GM19099 (cell line): ENCODE measurements around the gene DIP2C.

ENCODE experiments used
- POLR2A ChIP-seq: IDR thresholded peaks from 3 replicates; pipeline ENCODE4 v1.6.1; 2011; ENCODE audit warnings: low read depth; ENCODE audit not compliant: insufficient read length; ENCODE audit errors: extremely low read depth

Gene DIP2C

GRCh38 chr10:630581-631073 is 58.8 kb downstream of the DIP2C start:
- TF ChIP-seq POLR2A: no peak

GRCh38 chr10:629186-629998 is 60.1 kb downstream of the DIP2C start:
- TF ChIP-seq POLR2A: no peak

GRCh38 chr10:628386-629045 is 61.0 kb downstream of the DIP2C start:
- TF ChIP-seq POLR2A: no peak

GRCh38 chr10:627032-627992 is 62.2 kb downstream of the DIP2C start:
- no peak for TF ChIP-seq POLR2A

GRCh38 chr10:625751-626711 is 63.4 kb downstream of the DIP2C start:
- no peak for TF ChIP-seq POLR2A

- TF ChIP-seq POLR2A: no peak
Observed at GRCh38 chr10:625333-625696, 64.2 kb downstream of the DIP2C start.

GRCh38 chr10:624605-625332 is 64.7 kb downstream of the DIP2C start:
- no peak for TF ChIP-seq POLR2A

GRCh38 chr10:624312-624604 is 65.2 kb downstream of the DIP2C start:
- TF ChIP-seq POLR2A: no peak

GRCh38 chr10:623477-624311 is 65.8 kb downstream of the DIP2C start:
- TF ChIP-seq POLR2A: no peak

GRCh38 chr10:623014-623413 is 66.5 kb downstream of the DIP2C start:
- TF ChIP-seq POLR2A: no peak

- TF ChIP-seq POLR2A: no peak
Observed at GRCh38 chr10:621981-622740, 67.3 kb downstream of the DIP2C start.

- no peak for TF ChIP-seq POLR2A
Observed at GRCh38 chr10:621513-621912, 68.0 kb downstream of the DIP2C start.
